HEK293 (cell line): ENCODE data around the gene C16orf92.

Experiments
- EGR2 ChIP-seq: fragments of 450-650 bp; formaldehyde crosslinking; IDR thresholded peaks from 2 replicates; pipeline ENCODE4 v1.5.1; 2016; ENCODE audit warnings: low read depth, missing biosample characterization, missing genetic modification characterization
- FEZF1 ChIP-seq: fragments of 450-650 bp; formaldehyde crosslinking; IDR thresholded peaks from 2 replicates; pipeline ENCODE4 v1.5.1; 2016; ENCODE audit warnings: missing biosample characterization, missing genetic modification characterization
- GLI4 ChIP-seq: fragments of 450-650 bp; formaldehyde crosslinking; IDR thresholded peaks from 2 replicates; pipeline ENCODE4 v1.5.1; 2016; ENCODE audit warnings: missing biosample characterization, missing genetic modification characterization
- GLIS1 ChIP-seq: fragments of 450-650 bp; formaldehyde crosslinking; IDR thresholded peaks from 2 replicates; pipeline ENCODE4 v1.5.1; 2016; ENCODE audit warnings: missing biosample characterization, missing genetic modification characterization
- KLF7 ChIP-seq: fragments of 450-650 bp; formaldehyde crosslinking; IDR thresholded peaks from 2 replicates; pipeline ENCODE4 v1.5.1; 2016; ENCODE audit warnings: missing biosample characterization, missing genetic modification characterization, borderline replicate concordance
- KLF8 ChIP-seq: fragments of 450-650 bp; formaldehyde crosslinking; IDR thresholded peaks from 2 replicates; pipeline ENCODE4 v1.5.1; 2016; ENCODE audit warnings: missing biosample characterization, missing genetic modification characterization
- RBAK ChIP-seq: fragments of 450-650 bp; formaldehyde crosslinking; IDR thresholded peaks from 2 replicates; pipeline ENCODE4 v1.5.1; 2016; ENCODE audit warnings: missing biosample characterization, missing genetic modification characterization
- SETDB1 ChIP-seq: IDR thresholded peaks from one replicate; pipeline ENCODE4 v1.6.1; 2017; ENCODE audit warnings: mild to moderate bottlenecking, low read length, moderate library complexity, mixed read lengths; ENCODE audit not compliant: insufficient read length
- YY2 ChIP-seq: fragments of 450-650 bp; formaldehyde crosslinking; IDR thresholded peaks from 2 replicates; pipeline ENCODE4 v1.5.1; 2016; ENCODE audit warnings: missing biosample characterization, missing genetic modification characterization
- ZBTB17 ChIP-seq: fragments of 450-650 bp; formaldehyde crosslinking; IDR thresholded peaks from 2 replicates; pipeline ENCODE4 v1.5.1; 2016; ENCODE audit warnings: missing biosample characterization, missing genetic modification characterization
- ZBTB7A ChIP-seq: fragments of 450-650 bp; formaldehyde crosslinking; IDR thresholded peaks from 2 replicates; pipeline ENCODE4 v1.5.1; 2016; ENCODE audit warnings: low read depth, missing biosample characterization, missing genetic modification characterization
- ZFP69B ChIP-seq: fragments of 450-650 bp; formaldehyde crosslinking; IDR thresholded peaks from 2 replicates; pipeline ENCODE4 v1.5.1; 2016; ENCODE audit warnings: missing biosample characterization, missing genetic modification characterization
- ZIC2 ChIP-seq: fragments of 450-650 bp; formaldehyde crosslinking; IDR thresholded peaks from 2 replicates; pipeline ENCODE4 v1.5.1; 2016; ENCODE audit warnings: missing biosample characterization, missing genetic modification characterization
- ZNF132 ChIP-seq: fragments of 450-650 bp; formaldehyde crosslinking; IDR thresholded peaks from 2 replicates; pipeline ENCODE4 v1.5.1; 2017; ENCODE audit warnings: missing biosample characterization, missing genetic modification characterization, borderline replicate concordance
- ZNF354C ChIP-seq: fragments of 450-650 bp; formaldehyde crosslinking; IDR thresholded peaks from 2 replicates; pipeline ENCODE4 v1.5.1; 2016; ENCODE audit warnings: missing biosample characterization, missing genetic modification characterization, low read depth, borderline replicate concordance
- ZNF501 ChIP-seq: fragments of 450-650 bp; formaldehyde crosslinking; IDR thresholded peaks from 2 replicates; pipeline ENCODE4 v1.5.1; 2016; ENCODE audit warnings: missing biosample characterization, missing genetic modification characterization
- ZNF621 ChIP-seq: fragments of 450-650 bp; formaldehyde crosslinking; IDR thresholded peaks from 2 replicates; pipeline ENCODE4 v1.5.1; 2017; ENCODE audit warnings: missing biosample characterization, missing genetic modification characterization
- ZNF626 ChIP-seq: fragments of 450-650 bp; sonication (Bioruptor Pico); formaldehyde crosslinking; IDR thresholded peaks from 2 replicates; pipeline ENCODE4 v1.5.1; 2018; ENCODE audit warnings: missing biosample characterization, missing genetic modification characterization, inconsistent platforms
- ZNF629 ChIP-seq: fragments of 450-650 bp; formaldehyde crosslinking; IDR thresholded peaks from 2 replicates; pipeline ENCODE4 v1.5.1; 2017; ENCODE audit warnings: missing biosample characterization, missing genetic modification characterization
- ZNF664 ChIP-seq: fragments of 450-650 bp; formaldehyde crosslinking; IDR thresholded peaks from 2 replicates; pipeline ENCODE4 v1.5.1; 2016; ENCODE audit warnings: missing biosample characterization, missing genetic modification characterization
- ZNF791 ChIP-seq: fragments of 450-650 bp; formaldehyde crosslinking; IDR thresholded peaks from 2 replicates; pipeline ENCODE4 v1.5.1; 2016; ENCODE audit warnings: missing biosample characterization, missing genetic modification characterization
- ZSCAN23 ChIP-seq: fragments of 450-650 bp; formaldehyde crosslinking; IDR thresholded peaks from 2 replicates; pipeline ENCODE4 v1.5.1; 2016; ENCODE audit warnings: missing biosample characterization, missing genetic modification characterization
- TF ChIP-seq, protein P1 (sequence below): fragments of 450-650 bp; formaldehyde crosslinking; IDR thresholded peaks from 2 replicates; pipeline ENCODE4 v1.5.1; 2016; ENCODE audit warnings: missing biosample characterization, missing genetic modification characterization
- TF ChIP-seq, protein P2 (sequence below): fragments of 450-650 bp; formaldehyde crosslinking; IDR thresholded peaks from 2 replicates; pipeline ENCODE4 v1.5.1; 2016; ENCODE audit warnings: missing biosample characterization, missing genetic modification characterization
- TF ChIP-seq, protein P3 (sequence below): IDR thresholded peaks from 2 replicates; pipeline ENCODE4 v1.6.1; 2011; ENCODE audit warnings: mild to moderate bottlenecking, low read depth, low read length, borderline replicate concordance
- TF ChIP-seq, protein P4 (sequence below): fragments of 450-650 bp; formaldehyde crosslinking; conservative IDR thresholded peaks from 2 replicates; pipeline ENCODE4 v1.5.1; 2016; ENCODE audit warnings: low read depth, missing biosample characterization, missing genetic modification characterization
- TF ChIP-seq, protein P5 (sequence below): fragments of 450-650 bp; formaldehyde crosslinking; optimal IDR thresholded peaks from 2 replicates; pipeline ENCODE3; 2016; ENCODE audit warnings: missing biosample characterization, mild to moderate bottlenecking, missing genetic modification characterization

C16orf92 gene

DNA sequence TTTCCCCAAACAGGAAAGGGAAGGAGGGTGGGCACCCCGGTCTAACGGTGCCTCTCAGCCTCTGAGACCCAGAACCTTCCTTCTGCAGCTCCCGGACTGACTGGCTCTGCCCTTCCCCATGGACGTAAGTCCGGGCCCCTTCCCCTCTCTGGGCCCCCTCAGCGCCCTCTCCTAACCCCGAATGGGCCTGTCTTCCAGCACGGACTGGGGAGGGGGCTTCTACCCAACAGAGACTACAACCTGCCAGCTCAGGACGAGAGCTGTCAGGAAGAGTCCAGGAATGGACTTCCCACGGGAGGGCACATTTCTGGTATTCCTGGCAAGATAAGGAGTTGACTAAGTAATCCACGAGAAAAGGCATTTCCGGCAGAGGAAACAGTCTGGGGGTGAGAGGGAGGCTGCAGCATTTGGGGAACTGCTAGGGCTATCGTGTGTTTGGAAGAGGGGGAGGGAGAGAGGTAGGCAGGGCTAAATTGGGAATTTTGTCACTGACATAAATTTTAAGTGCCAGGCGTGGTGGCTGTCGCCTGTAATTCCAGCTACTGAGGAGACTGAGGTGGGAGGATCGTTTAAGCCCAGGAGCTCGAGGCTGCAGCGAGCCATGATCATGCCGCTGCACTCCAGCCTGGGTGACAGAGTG, 30.5 kb downstream of the C16orf92 start (continued):
- TF ChIP-seq RBAK (tag by site-specific recombination) (no peak), GLI4 (tag by site-specific recombination) (no peak), ZNF626 (tag by site-specific recombination) (no peak), ZNF664 (tag by site-specific recombination) (0 out of 2 replicates have a peak, but pooled peaks have one; percentile 70), ZNF354C (tag by site-specific recombination) (no peak), EGR2 (peak; percentile 85), ZBTB17 (tag by site-specific recombination) (peak; percentile 92), ZNF621 (tag by site-specific recombination) (peak; percentile 41; the same call in 1 of the 2 replicates), ZNF132 (no peak), ZBTB7A (tag by site-specific recombination) (no peak), ZNF629 (tag by site-specific recombination) (peak; percentile 21), ZNF791 (tag by site-specific recombination) (no peak), FEZF1 (tag by site-specific recombination) (peak; percentile 16; the same call in 1 of the 2 replicates), KLF8 (peak; percentile 40), KLF7 (tag by site-specific recombination) (0 out of 2 replicates have a peak, but pooled peaks have one; percentile 26), ZIC2 (tag by site-specific recombination) (no peak), GLIS1 (tag by site-specific recombination) (peak; percentile 23), ZNF501 (tag by site-specific recombination) (no peak), YY2 (tag by site-specific recombination) (no peak), ZFP69B (tag by site-specific recombination) (no peak), ZSCAN23 (tag by site-specific recombination) (no peak), SETDB1 (no peak)
- TF ChIP-seq, protein P1, sequence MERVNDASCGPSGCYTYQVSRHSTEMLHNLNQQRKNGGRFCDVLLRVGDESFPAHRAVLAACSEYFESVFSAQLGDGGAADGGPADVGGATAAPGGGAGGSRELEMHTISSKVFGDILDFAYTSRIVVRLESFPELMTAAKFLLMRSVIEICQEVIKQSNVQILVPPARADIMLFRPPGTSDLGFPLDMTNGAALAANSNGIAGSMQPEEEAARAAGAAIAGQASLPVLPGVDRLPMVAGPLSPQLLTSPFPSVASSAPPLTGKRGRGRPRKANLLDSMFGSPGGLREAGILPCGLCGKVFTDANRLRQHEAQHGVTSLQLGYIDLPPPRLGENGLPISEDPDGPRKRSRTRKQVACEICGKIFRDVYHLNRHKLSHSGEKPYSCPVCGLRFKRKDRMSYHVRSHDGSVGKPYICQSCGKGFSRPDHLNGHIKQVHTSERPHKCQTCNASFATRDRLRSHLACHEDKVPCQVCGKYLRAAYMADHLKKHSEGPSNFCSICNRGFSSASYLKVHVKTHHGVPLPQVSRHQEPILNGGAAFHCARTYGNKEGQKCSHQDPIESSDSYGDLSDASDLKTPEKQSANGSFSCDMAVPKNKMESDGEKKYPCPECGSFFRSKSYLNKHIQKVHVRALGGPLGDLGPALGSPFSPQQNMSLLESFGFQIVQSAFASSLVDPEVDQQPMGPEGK, result peak; percentile 87
- TF ChIP-seq, protein P2, sequence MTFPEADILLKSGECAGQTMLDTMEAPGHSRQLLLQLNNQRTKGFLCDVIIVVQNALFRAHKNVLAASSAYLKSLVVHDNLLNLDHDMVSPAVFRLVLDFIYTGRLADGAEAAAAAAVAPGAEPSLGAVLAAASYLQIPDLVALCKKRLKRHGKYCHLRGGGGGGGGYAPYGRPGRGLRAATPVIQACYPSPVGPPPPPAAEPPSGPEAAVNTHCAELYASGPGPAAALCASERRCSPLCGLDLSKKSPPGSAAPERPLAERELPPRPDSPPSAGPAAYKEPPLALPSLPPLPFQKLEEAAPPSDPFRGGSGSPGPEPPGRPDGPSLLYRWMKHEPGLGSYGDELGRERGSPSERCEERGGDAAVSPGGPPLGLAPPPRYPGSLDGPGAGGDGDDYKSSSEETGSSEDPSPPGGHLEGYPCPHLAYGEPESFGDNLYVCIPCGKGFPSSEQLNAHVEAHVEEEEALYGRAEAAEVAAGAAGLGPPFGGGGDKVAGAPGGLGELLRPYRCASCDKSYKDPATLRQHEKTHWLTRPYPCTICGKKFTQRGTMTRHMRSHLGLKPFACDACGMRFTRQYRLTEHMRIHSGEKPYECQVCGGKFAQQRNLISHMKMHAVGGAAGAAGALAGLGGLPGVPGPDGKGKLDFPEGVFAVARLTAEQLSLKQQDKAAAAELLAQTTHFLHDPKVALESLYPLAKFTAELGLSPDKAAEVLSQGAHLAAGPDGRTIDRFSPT (tag by site-specific recombination), result no peak
- TF ChIP-seq, protein P3, sequence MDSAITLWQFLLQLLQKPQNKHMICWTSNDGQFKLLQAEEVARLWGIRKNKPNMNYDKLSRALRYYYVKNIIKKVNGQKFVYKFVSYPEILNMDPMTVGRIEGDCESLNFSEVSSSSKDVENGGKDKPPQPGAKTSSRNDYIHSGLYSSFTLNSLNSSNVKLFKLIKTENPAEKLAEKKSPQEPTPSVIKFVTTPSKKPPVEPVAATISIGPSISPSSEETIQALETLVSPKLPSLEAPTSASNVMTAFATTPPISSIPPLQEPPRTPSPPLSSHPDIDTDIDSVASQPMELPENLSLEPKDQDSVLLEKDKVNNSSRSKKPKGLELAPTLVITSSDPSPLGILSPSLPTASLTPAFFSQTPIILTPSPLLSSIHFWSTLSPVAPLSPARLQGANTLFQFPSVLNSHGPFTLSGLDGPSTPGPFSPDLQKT, result no peak
- TF ChIP-seq, protein P4, sequence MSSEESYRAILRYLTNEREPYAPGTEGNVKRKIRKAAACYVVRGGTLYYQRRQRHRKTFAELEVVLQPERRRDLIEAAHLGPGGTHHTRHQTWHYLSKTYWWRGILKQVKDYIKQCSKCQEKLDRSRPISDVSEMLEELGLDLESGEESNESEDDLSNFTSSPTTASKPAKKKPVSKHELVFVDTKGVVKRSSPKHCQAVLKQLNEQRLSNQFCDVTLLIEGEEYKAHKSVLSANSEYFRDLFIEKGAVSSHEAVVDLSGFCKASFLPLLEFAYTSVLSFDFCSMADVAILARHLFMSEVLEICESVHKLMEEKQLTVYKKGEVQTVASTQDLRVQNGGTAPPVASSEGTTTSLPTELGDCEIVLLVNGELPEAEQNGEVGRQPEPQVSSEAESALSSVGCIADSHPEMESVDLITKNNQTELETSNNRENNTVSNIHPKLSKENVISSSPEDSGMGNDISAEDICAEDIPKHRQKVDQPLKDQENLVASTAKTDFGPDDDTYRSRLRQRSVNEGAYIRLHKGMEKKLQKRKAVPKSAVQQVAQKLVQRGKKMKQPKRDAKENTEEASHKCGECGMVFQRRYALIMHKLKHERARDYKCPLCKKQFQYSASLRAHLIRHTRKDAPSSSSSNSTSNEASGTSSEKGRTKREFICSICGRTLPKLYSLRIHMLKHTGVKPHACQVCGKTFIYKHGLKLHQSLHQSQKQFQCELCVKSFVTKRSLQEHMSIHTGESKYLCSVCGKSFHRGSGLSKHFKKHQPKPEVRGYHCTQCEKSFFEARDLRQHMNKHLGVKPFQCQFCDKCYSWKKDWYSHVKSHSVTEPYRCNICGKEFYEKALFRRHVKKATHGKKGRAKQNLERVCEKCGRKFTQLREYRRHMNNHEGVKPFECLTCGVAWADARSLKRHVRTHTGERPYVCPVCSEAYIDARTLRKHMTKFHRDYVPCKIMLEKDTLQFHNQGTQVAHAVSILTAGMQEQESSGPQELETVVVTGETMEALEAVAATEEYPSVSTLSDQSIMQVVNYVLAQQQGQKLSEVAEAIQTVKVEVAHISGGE (tag by site-specific recombination), result peak; percentile 48
- TF ChIP-seq, protein P5, sequence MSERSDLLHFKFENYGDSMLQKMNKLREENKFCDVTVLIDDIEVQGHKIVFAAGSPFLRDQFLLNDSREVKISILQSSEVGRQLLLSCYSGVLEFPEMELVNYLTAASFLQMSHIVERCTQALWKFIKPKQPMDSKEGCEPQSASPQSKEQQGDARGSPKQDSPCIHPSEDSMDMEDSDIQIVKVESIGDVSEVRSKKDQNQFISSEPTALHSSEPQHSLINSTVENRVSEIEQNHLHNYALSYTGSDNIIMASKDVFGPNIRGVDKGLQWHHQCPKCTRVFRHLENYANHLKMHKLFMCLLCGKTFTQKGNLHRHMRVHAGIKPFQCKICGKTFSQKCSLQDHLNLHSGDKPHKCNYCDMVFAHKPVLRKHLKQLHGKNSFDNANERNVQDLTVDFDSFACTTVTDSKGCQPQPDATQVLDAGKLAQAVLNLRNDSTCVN (tag by site-specific recombination), result no peak
